MG63 (cell line): ENCODE measurements around the gene HMGCS1. TPM values are rescaled to one million over a fixed set of nuclear protein-coding genes. Genes with fewer than 3 reads are reported as not detected.

ENCODE experiments used
- DNase-seq: peaks from one replicate; pipeline ENCODE4 v3.0.0-alpha.2; 2020
- H3K27me3 ChIP-seq: fragments of 250-450 bp; sonication (Bioruptor Pico); 2 replicates; pipeline ENCODE4 v1.5.1; 2020; ENCODE audit warnings: mild to moderate bottlenecking, moderate library complexity
- H3K36me3 ChIP-seq: fragments of 250-450 bp; sonication (Bioruptor Pico); 2 replicates; pipeline ENCODE4 v1.5.1; 2020; ENCODE audit warnings: mild to moderate bottlenecking, moderate library complexity
- H3K4me3 ChIP-seq: fragments of 250-450 bp; sonication (Bioruptor Pico); 2 replicates; pipeline ENCODE4 v1.5.1; 2020; ENCODE audit warnings: mild to moderate bottlenecking, moderate library complexity
- H3K9me3 ChIP-seq: fragments of 250-450 bp; sonication (Bioruptor Pico); 2 replicates; pipeline ENCODE4 v1.5.1; 2020; ENCODE audit warnings: mild to moderate bottlenecking, moderate library complexity
- total RNA-seq: library from RNA; depleted of rRNA; stranded (reverse); fragments of >200 nt; shearing (Covaris generic); gene quantifications from 2 replicates; pipeline ENCODE4 v1.2.3, GENCODE V29; 2014; ENCODE audit warnings: low replicate concordance; rRNA removed

The HMGCS1 gene
- total RNA-seq, 1 experiment from 2014 or later = 22.1 TPM

DNA sequence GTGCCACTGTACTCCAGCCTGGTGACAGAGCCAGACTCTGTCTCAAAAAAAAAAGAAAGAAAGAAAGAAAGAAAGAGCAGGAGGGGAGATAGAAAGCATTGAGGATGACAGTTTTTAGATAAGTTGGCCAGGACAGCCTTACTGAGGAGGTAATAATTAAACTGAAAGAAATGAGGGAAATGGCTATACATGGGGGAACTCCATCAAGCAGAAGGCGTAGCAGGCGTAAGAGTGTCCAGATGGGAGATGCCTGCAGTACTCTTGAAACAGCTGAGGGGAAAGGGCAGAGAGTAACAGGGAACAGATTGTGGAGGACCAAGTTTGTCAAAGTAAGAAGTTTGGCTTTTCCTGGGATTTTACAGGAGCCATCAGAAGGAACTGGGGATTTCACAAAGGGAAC is 57.5 kb downstream of the HMGCS1 start:
- H3K4me3 ChIP-seq = no peak overlapping the region
- no peak for DNase-seq
- no peaks in the 10 kb centered on the region; the same call in 1 of the 2 replicates for H3K27me3 ChIP-seq
- H3K36me3 ChIP-seq = no peaks in the 10 kb centered on the region
- H3K9me3 ChIP-seq = no peaks in the 10 kb centered on the region

DNA sequence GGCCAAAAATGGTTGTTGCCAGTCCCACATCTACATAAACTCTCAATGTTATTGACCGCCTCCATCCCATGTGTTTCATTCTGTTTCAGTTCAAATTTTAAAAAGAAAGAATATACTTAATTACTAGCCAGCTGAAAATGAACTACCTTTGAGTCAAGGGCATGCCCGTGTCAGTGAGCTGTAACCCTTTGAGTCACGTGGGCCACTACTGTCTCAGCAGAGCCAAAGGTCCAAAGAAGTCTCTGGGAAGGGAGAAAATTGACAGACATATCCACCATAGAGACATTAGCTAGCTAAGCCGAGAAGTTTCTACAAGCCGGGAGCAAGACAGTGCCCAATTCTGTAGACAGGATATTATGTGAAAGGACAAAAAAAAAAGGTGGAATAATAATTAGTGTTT is 61.5 kb downstream of the HMGCS1 start:
- DNase-seq = no peak
- Histone ChIP-seq H3K27me3 (no peaks in the 10 kb centered on the region; the same call in 1 of the 2 replicates), H3K36me3 (no peaks in the 10 kb centered on the region), H3K4me3 (no peak overlapping the region), H3K9me3 (no peaks in the 10 kb centered on the region)

DNA sequence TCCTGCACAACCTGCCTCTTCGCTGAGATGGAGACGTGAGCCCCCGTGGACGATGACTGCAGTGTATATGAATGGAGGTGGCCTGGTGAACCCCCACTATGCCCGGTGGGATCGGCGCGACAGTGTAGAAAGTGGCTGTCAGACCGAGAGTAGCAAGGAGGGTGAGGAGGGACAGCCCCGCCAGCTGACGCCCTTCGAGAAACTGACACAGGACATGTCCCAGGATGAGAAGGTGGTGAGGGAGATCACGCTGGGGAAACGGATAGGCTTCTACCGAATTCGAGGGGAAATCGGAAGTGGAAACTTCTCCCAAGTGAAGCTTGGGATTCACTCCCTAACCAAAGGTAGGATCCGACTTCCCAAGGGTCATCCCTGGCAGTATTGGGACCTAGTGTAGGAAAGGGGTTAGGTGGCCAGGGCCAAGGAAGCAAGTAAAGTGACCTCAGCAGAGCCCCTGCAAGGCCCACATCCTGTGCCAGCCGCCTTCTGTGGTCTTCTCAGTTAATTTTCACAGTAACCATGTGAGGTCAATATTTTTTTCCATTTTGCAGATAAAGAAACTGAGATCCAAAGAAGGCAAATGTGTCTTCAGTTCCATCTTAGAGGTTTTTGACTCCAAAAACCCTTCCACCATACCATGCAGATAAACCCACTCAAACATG is 67.4 kb downstream of the HMGCS1 start:
- Histone ChIP-seq H3K9me3 (no peaks in the 10 kb centered on the region), H3K27me3 (no peaks in the 10 kb centered on the region), H3K4me3 (no peak overlapping the region), H3K36me3 (no peaks in the 10 kb centered on the region)
- DNase-seq = no peak

DNA sequence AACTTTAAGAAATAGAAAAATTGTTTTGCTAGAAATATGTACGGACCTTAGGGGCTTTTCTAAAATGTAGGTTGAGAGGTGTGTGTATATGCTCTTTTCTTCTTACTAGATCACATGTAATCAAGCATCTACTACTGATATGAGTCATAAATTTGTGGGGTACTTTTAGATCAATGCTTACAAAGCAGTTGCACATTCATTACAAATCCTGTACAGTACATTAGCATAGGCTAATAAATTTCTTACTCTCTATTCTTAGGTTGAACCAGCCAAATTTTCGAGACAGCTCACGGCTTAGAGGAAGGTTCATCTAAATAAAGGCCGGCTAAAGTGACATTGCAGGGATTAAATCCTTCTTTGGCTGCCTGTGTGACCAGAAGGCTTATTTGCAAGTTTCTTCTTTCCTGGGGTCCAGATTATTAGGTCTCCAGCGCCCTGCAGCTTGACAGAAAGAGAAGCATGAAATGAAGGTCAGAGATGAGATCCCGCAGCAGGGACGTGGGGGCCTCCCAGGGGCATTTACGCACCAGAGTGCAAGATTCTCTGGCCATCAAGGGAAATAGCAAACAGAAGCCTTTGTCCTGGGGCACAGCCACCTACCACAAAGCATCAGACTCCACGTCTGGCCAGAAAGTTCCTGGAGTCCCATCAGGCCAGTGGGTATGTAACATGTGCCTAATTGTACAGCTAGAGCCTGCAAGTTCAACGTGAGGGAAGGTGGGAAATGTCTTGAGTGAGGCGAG is 68.2 kb downstream of the HMGCS1 start:
- no peak for DNase-seq
- H3K9me3 ChIP-seq = no peaks in the 10 kb centered on the region
- no peaks in the 10 kb centered on the region for H3K36me3 ChIP-seq
- no peak overlapping the region for H3K4me3 ChIP-seq
- H3K27me3 ChIP-seq = no peaks in the 10 kb centered on the region

DNA sequence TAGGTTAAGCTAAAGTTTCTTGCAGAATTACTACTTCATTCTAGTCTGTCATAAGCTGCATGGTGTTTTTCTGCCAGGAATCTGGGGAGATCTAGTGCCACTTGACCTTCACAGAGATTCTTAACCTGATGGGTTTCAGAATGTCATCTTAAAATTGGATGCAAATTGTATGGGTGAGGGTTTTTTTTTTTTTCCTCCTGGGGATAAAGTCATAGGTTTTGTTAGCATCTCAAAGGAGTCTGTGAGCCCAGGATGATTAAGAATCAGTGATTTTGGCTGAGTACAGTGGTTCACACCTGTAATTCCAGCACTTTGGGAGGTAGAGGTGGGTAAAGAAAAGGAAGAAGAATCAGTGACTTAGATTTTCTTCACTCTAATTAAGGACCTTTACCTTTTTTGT is 69.9 kb downstream of the HMGCS1 start:
- H3K4me3 ChIP-seq = no peak overlapping the region
- H3K9me3 ChIP-seq = no peaks in the 10 kb centered on the region
- no peaks in the 10 kb centered on the region for H3K27me3 ChIP-seq
- no peak for DNase-seq
- no peaks in the 10 kb centered on the region for H3K36me3 ChIP-seq

DNA sequence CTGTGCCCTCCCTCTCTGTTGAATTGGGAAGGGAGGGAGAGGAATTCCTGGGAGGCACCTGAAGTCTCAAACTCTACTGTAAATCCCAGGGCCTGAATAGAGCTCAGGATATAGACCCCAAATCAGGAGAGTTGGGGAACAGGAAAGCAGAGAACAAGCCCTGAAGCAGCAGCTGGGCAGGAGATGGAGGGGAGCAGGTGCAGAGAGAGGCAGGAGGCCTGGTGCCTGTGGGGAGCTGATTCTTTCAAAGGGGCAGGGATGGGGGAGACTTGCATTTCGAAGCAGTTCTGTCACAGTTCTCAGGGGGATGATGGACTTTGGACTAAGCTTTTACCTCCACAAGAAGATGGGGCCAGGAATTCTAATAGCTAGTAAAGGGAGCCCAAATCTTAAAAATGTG is 71.0 kb downstream of the HMGCS1 start:
- Histone ChIP-seq H3K9me3 (no peaks in the 10 kb centered on the region), H3K36me3 (no peaks in the 10 kb centered on the region), H3K4me3 (no peak overlapping the region), H3K27me3 (no peaks in the 10 kb centered on the region)
- no peak for DNase-seq

Other genes with a start within 250 kb of the HMGCS1 start
- gene ZNF131, start 192.5 kb downstream of the HMGCS1 start, total RNA-seq = 22.1 and 64.4 TPM in 2 replicates
- gene NIM1K, start 121.2 kb downstream of the HMGCS1 start, total RNA-seq = not detected in 2 replicates
- gene CCL28, start 99.0 kb upstream of the HMGCS1 start, total RNA-seq = 0.12 and 2.1 TPM in 2 replicates
- gene TMEM267, start 170.5 kb upstream of the HMGCS1 start, total RNA-seq = 7.8 and 8.9 TPM in 2 replicates
- gene C5orf34, start 201.7 kb upstream of the HMGCS1 start, total RNA-seq = 12.4 and 19.1 TPM in 2 replicates
- gene PAIP1, start 243.7 kb upstream of the HMGCS1 start, total RNA-seq = 175 and 176 TPM in 2 replicates